ENCODE results near the gene OLFML2B. TPM values are rescaled to one million over a fixed set of nuclear protein-coding genes. Genes with fewer than 3 reads are reported as not detected.
A peak's percentile ranks its signal among the peaks of the same experiment; 100 is the strongest.

Gene OLFML2B
- total RNA-seq = 0.11 and 0.36 TPM in 2 replicates
- polyA plus RNA-seq = 1.9 TPM in 1 of 2 replicates, not detected in the other

DNA sequence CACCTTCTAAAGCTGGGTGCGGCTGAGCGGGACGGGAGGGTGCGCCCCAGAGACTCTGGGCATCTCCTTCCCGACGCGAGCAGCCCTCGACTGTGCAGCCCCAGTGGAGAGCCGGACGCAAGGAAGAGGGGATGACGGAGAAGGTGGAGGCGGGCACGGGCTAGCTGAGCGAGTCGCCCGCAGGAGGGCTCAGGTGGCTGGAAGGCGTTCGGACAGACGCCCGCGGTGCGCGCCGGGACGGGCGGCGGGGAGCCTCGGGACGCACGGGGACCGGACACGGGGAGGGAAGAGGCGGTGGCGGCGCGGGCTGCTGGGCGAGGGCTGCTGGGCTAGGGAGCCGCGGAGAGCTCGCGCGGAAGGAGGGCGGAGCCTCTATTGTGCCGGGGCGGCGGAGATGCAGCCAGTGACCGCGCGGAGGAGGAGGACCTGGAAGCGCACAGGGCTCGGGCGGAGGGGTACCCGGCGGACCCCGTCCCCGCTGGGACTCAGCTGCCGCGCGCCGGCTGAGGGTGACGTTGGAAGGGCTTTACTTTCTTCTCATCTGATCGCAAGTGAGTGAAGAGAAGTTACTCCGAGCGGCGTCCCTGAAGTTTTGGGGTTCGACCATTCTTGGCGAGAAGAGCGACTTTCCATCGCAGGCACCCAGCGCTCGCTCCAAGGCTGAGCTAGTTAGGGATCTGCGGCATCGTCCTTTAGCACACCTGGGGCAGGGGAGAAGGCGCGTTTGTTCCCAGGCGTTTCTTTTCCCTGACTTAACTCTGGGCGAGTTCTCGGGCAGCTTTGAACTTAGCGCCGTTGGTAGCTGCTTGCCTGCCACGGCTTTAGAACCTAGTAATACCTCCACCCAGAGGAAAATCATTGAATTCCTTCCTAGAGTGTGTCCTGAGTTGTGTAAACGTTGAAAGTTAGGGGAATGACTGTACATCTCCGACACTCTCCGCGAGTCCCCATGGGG lies at the start of gene OLFML2B:
Gene OLFML2B, minus strand, starts transcription at position 323 of the 955 bp plus-strand sequence. CDS start 439 bp downstream, outside the sequence.
- Histone ChIP-seq H3K27ac (no peak within 1 kb of the TSS), H3K4me1 (ENCODE audit: low read depth) (peaks cover 4% of the 10 kb centered on the region), H3K4me3 (peak within 1 kb of the TSS; percentile 35), H3K36me3 (no peaks in the 10 kb centered on the region), H3K27me3 (peaks cover 52% of the 10 kb centered on the region), H3K9me3 (ENCODE audit: low read depth) (no peaks in the 10 kb centered on the region)
- DNase-seq (ENCODE audit: low read depth in 1 of 2, low spot score in 1 of 2) = peak; percentile 74 to 83
- TF ChIP-seq, protein P1, sequence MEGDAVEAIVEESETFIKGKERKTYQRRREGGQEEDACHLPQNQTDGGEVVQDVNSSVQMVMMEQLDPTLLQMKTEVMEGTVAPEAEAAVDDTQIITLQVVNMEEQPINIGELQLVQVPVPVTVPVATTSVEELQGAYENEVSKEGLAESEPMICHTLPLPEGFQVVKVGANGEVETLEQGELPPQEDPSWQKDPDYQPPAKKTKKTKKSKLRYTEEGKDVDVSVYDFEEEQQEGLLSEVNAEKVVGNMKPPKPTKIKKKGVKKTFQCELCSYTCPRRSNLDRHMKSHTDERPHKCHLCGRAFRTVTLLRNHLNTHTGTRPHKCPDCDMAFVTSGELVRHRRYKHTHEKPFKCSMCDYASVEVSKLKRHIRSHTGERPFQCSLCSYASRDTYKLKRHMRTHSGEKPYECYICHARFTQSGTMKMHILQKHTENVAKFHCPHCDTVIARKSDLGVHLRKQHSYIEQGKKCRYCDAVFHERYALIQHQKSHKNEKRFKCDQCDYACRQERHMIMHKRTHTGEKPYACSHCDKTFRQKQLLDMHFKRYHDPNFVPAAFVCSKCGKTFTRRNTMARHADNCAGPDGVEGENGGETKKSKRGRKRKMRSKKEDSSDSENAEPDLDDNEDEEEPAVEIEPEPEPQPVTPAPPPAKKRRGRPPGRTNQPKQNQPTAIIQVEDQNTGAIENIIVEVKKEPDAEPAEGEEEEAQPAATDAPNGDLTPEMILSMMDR (IDR thresholded peaks at IDR 0.05; ENCODE audit: low read depth, low read length) = peak; percentile 44

DNA sequence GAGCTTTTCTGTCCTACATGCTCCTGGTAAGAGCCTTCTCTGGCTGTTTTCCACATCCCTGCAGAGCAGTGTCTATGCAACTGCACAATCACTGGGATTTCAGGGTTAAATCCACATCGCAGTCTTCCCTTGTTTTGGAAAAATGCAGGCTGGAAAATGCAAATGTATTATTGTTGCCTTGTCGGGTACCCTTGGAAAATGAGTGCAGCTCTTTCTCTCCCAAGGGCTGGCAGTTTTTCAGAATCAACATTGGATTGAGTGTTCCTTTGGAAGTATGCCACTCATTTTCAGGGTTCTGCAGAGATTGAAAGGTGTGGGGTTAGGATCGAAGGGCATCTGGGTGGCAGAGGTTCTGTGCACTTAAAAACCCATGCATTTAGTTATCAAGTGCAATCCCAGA lies 49.1 kb upstream of the OLFML2B start:
- H3K27ac ChIP-seq = no peak overlapping the region
- peaks cover 18% of the 10 kb centered on the region for H3K4me1 ChIP-seq (ENCODE audit: low read depth)
- H3K36me3 ChIP-seq = no peaks in the 10 kb centered on the region
- H3K27me3 ChIP-seq = no peaks in the 10 kb centered on the region
- no peak overlapping the region for H3K4me3 ChIP-seq
- no peak for DNase-seq (ENCODE audit: low read depth in 1 of 2, low spot score in 1 of 2)
- TF ChIP-seq, protein P1 (IDR thresholded peaks at IDR 0.05; ENCODE audit: low read depth, low read length) = no peak
- H3K9me3 ChIP-seq (ENCODE audit: low read depth) = no peaks in the 10 kb centered on the region

DNA sequence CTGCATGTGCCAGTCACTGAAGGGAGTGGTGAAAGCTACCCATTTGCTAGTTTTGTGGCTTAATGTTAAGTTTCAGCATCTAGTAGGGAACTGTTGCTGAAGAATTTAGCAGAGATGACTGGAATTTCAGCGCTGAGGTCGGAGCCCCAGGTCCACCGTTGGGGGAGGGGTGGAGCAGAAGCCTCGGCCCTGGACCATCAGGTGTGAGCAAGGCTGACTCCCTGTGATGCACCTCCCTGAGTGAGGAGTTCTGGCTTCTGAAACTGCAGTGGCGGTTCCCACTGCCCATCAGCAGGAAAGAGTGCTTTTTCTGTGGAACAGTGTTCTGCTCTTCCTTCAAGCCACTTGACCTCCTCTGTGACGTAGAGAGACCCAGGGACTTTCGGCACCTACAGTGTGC lies 47.2 kb upstream of the OLFML2B start:
- no peak overlapping the region for H3K27ac ChIP-seq

DNA sequence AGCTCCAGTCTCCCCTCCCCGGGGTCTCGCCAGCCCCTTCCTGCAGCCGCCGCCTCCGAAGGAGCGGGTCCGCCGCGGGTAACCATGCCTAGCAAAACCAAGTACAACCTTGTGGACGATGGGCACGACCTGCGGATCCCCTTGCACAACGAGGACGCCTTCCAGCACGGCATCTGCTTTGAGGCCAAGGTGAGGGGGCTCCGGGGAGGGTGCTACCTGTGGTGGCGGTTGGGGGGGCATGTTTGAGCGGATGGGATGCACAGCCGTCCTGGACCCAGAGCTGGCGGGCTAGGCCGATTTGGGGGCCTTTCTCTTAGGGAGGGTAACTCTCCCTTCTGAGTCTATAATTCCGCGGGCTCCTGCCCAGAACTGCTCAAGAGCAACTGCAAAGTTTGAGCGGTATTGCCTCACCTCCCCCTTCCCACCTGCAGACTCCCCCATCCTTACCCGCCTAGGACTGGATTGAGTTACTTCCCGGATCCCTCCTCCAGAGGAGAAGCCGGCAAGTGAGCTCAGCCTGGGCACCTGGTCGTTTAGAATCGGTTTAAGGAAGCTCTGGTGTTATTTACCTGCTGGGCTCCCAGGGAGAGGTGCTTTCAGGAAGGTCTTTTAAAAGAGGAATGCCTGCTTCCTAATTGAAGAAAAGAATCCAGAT lies 46.6 kb upstream of the OLFML2B start:
- peak overlapping the region; percentile 93 for H3K4me3 ChIP-seq
- H3K36me3 ChIP-seq = no peaks in the 10 kb centered on the region
- H3K27ac ChIP-seq = peak overlapping the region; percentile 72
- TF ChIP-seq, protein P1 (IDR thresholded peaks at IDR 0.05; ENCODE audit: low read depth, low read length) = no peak
- H3K9me3 ChIP-seq (ENCODE audit: low read depth) = no peaks in the 10 kb centered on the region
- H3K27me3 ChIP-seq = no peaks in the 10 kb centered on the region
- peak in 1 of 2 donors; percentile 28 for DNase-seq (ENCODE audit: low read depth in 1 of 2, low spot score in 1 of 2)
- H3K4me1 ChIP-seq (ENCODE audit: low read depth) = peaks cover 28% of the 10 kb centered on the region

More for the DNA sequence above, 47.2 kb upstream of the OLFML2B start:
- Histone ChIP-seq H3K36me3 (no peaks in the 10 kb centered on the region), H3K9me3 (ENCODE audit: low read depth) (no peaks in the 10 kb centered on the region), H3K4me1 (ENCODE audit: low read depth) (peaks cover 26% of the 10 kb centered on the region), H3K27me3 (no peaks in the 10 kb centered on the region), H3K4me3 (peak overlapping the region; percentile 93)
- TF ChIP-seq, protein P1 (IDR thresholded peaks at IDR 0.05; ENCODE audit: low read depth, low read length) = no peak
- peak in 1 of 2 donors; percentile 32 for DNase-seq (ENCODE audit: low read depth in 1 of 2, low spot score in 1 of 2)

DNA sequence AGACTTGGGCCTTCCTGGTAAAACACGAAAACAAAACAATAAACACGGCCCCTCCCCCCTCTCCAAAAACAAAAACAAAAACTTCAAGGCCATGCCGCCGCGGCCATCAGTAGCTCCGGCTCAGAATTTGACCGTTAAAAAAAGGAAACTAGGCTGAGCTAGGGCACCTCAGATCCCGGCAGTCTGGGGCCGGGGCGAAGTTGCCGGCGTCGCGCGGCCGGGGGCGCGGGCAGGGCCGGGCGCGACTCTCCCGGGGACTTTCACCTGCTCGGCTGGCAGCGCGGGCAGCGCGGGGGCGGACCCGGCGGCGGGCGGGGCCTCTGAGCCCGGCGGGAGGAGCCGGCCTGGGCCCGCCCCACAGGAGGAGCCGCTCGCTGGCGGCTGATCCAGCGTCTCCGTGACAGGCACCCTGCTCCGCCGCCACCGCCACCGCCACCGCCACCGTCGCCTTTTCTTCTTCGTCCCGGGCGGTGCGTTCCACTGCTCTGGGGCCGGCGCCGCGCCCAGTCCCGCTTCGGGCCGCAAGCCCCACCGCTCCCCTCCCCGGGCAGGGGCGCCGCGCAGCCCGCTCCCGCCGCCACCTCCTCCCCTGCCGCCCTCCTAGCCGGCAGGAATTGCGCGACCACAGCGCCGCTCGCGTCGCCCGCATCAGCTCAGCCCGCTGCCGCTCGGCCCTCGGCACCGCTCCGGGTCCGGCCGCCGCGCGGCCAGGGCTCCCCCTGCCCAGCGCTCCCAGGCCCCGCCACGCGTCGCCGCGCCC lies 45.8 kb upstream of the OLFML2B start, which contains the start of gene NOS1AP:
Gene NOS1AP, plus strand, starts transcription at position 358 of the 760 bp plus-strand sequence. CDS start 487 bp downstream, outside the sequence.
- TF ChIP-seq, protein P1 (IDR thresholded peaks at IDR 0.05; ENCODE audit: low read depth, low read length) = no peak
- peak; percentile 50 to 91 for DNase-seq (ENCODE audit: low read depth in 1 of 2, low spot score in 1 of 2)
- Histone ChIP-seq H3K27ac (peak within 1 kb of the TSS; percentile 72), H3K4me3 (peak within 1 kb of the TSS; percentile 93), H3K4me1 (ENCODE audit: low read depth) (peaks cover 33% of the 10 kb centered on the region), H3K27me3 (no peaks in the 10 kb centered on the region), H3K9me3 (ENCODE audit: low read depth) (no peaks in the 10 kb centered on the region), H3K36me3 (no peaks in the 10 kb centered on the region)
